HG03060 (cell line): ENCODE data around the gene TNIK.
A peak's percentile ranks its signal among the peaks of the same experiment; 100 is the strongest.
"Not testable (repeated sequence)": the region's sequence is repeated elsewhere in the genome, so short reads cannot be mapped to it uniquely, and the experiment has no call there.

Source experiments
- ATAC-seq: cut with Tn5 transposase; IDR thresholded peaks from one replicate; pipeline ENCODE4 v1.9.1; 2021; ENCODE audit warnings: low read depth, moderate number of reproducible peaks; ENCODE audit not compliant: unreplicated experiment

Gene TNIK

DNA sequence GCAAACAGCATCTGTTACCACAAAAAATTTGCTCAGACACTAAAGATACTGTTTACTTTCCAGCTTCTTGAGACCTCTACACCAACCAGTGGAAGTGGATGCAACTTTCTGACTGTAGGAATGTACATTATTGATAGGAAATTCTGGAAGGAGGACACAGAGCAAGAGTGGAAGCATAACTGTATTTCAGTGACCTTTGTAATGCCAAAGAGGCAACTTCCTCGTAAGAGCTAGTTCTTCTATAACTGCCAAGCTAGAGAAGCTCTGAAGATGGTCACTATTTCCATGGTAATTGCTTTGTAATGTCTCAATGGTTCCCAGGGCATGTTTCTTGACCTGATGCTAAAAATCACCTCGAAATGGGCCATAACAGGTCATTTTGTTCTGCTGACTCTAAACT, 337.3 kb downstream of the TNIK start:
- ATAC-seq = no peak

DNA sequence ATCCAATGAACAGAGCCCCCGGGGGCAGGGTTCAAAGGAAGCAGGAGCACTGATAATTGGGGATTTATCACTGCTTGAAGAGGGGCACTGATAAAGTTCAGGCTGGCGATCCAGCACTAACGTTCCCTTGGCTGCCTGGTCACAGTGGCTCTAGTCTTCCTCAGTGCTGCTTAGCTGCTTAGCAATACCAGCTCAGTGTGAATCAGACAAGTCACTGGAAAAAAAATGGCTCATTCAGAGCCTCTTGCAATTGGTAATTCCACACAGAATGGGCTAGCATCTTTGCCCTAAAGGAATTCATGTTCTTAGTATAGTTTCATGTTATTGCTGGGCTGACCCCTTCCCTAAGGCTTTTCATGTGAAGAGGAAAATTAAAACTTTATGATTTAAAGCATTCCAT, 338.0 kb downstream of the TNIK start:
- ATAC-seq = no peak

DNA sequence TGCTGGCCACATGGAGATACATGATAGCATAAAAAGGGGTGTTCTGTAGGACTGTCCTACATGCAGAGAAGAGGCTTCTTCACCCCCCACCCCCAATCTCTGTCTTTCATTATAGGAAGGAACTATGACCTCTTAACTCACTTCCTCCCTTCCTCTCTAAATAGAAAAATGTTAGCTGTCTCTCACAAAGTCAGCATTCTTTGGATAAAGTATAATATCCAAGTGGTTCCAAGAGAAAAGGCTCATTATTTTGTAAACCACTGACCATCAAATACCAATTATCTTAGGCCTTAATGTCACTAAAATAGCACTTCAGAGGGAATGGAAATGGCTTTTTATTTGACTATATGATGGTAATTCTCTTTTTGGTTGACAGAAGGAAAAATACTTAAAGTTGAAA, 338.4 kb downstream of the TNIK start:
- ATAC-seq = no peak

DNA sequence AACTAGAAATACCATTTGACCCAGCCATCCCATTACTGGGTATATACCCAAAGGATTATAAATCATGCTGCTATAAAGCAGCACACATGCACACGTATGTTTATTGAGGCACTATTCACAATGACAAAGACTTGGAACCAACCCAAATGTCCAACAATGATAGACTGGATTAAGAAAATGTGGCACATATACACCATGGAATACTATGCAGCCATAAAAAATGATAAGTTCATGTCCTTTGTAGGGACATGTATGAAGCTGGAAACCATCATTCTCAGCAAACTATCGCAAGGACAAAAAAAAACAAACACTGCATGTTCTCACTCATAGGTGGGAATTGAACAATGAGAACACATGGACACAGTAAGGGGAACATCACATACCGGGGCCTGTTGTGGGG, 340.8 kb downstream of the TNIK start:
- not testable (repeated sequence) for ATAC-seq

DNA sequence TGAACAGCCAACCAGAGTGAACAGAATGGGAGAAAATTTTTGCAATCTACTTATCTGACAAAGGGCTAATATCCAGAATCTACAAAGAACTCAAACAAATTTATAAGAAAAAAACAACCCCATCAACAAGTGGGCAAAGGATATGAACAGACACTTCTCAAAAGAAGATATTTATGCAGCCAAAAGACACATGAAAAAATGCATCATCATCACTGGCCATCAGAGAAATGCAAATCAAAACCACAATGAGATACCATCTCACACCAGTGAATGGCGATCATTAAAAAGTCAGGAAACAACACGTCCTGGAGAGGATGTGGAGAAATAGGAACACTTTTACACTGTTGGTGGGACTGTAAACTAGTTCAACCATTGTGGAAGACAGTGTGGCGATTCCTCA, 341.2 kb downstream of the TNIK start:
- not testable (repeated sequence) for ATAC-seq

DNA sequence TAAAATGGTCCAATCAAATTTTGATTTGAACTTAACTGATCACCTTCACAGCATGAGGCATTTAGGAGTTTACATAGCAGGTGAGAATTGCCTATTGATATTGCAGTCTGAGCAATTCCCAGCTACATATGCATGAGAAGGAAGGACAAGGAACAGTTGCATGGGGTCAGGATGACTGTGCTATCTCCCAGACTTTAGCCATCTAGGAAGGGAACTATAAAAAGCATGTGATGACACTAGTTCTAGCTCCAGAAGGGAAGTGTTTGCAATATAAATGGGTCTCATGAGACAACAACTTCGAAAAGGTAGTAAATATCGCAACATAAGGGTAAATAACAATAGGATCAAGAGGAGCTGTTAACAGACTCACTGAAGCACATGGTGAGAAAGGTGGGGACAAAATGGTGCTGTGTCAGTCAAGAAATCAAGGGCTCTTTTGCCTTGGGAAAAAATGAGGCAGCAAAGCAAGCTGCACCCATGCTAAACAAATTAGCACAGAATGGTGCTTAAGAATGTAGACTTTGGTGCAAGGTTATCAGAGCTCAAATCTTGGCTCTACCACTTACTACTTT, 343.3 kb downstream of the TNIK start:
- ATAC-seq = no peak

DNA sequence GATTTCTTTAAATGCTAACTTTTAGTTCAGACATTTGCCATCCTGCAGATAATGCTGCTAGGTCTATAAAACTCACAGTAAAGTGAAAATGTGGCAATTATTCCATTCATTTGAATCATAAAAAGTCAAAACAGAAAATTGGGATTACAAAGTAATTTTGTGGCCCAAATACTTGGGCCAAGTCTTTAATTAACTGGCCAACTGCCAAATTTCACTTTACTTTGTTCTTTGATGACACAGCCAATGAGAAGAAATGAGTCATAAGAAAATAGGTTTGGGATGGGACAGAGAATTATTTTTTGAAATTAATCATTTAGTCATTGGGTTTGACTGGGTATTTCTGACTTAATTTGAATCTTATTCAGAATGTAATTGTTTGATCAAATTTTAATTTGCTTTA, 343.8 kb downstream of the TNIK start:
- no peak for ATAC-seq

DNA sequence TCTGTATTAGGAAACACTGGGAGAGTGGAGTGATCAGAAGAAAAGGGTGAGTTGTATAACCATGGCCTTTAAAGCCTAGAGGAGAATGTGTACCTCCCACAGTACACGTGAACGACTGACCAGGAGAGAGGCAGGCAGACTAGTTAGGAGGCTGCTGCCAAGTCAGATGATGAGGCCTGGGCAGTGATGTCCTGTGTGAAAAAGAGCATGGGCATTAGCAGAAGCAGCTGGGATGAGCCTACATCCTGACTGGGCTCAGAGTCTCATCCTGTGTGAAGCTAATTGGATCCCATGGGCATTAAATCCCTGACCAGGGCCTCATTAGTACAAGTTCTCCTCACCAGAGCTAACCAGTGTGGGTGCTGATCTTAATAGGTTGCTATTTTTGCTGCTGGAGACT, 344.5 kb downstream of the TNIK start:
- ATAC-seq = no peak

DNA sequence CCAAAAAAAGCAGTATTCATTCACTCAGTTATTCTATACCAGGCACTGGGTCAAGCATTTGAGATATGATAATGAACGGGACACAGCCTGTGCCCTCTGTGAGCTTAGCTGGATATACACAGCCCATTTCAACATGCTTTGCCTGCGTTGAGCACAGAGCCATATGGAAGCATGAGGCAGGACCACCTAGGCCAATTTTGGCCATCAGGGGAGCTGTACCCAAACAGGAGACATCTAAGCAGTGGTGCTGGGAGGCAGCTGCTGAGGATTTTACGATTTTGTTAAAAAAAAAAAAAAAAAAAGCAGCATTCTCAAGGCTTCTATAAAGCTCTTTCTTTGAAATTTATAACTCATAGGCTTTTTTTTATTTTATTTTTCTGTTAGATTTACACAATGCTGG, 346.5 kb downstream of the TNIK start:
- no peak for ATAC-seq

DNA sequence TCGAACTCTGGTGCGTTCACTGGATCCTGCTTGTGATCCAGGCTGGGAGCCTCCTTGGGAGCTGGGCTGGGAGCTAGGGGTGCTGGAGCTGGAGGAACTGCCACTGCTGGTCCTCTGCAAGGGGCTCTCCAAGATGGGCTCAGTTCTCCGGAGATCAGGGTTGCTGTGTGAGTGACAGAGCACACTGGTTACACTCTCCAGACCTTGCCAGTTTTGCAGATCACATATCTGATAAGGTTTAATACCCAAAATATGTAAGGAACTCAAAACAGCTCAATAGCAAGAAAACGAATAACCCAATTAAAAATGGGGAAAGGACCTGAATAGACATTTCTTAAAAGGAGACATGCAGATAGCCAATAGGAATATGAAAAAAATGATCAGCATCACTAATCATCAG, 349.5 kb downstream of the TNIK start:
- no peak for ATAC-seq

DNA sequence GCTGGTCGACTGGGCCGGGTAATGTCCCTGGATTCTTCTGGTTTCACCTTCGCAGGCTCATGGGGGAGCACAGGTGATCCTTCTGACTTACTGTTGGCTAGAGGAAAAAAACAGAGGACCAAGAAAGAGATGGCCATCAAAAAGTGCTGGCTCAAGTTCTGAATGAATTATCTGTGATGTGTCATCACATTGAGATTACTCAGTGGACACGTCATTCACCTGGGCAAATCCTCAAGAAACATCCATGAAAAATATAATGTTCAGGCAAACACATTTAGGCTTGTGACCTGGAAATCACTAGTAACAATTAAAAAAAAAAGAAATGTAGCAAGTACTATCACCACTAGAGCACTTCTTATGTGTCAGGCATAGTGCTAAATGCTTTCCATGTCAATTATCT, 352.1 kb downstream of the TNIK start:
- no peak for ATAC-seq

DNA sequence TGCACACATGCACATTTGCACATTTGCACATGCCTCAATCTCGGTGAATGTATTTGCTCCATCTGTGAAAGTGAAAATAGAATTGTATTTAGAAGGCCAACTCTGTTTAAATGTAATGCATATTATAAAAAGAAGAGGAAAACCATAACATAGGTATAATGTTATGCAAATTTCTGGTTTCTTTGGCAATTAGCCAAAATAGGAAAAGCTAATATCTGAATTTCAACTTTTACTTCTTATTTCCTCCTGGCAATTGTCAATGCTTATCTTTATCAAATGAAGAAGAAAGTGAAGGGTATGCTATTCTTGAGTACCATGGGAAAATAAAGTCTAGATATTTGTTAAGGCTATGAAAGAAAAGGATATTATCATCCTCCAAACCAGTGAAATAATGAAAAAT, 357.0 kb downstream of the TNIK start:
- no peak for ATAC-seq

DNA sequence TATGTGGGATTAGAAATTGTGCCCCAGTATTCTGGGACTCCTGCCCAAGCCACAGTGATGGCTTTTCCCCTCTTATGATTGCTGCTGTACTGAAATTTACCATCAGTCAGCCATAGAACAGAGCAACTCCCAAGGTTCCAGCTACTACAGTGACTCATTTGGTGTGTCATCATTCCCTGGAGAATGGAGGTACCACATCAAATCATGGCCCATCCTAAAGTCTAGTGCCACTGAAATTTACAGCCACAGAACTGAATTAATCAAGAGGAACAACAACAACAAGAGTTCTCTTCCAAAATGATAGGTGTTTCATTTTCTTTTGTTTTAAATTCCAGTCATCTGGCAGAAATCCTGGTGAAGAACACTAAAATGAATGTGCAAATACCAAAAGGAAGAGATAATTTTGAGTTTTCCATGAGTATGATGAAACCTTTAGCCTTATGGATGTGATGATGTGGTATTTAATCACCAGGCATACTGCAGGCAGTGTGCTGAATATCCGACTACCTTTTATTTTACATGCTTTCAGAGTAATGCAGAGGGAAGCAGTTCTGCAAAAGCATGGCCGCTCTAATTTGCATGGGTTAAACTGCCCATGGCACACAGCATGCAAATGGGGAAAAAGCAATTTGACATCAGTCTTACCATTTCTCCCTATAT, 358.1 kb downstream of the TNIK start:
- ATAC-seq = no peak

DNA sequence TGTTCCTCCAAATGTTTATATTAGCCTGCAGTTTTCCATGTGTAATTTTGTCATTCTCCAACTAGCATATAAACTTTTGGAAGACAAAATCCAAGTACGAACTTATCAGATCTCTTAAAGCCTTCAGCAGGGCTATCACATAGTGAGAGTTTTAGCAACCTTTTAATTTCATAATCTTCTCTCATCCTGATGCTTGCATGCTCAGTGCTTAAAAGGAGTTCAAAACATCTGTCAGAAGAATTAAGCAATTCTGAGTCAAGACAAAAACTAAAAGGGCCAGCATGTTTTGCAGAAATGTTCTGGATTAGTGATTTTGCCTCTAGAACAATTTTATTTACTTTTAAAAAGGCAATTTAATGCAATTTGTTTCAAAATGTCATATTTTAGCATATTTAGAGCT, 360.3 kb downstream of the TNIK start:
- no peak for ATAC-seq

DNA sequence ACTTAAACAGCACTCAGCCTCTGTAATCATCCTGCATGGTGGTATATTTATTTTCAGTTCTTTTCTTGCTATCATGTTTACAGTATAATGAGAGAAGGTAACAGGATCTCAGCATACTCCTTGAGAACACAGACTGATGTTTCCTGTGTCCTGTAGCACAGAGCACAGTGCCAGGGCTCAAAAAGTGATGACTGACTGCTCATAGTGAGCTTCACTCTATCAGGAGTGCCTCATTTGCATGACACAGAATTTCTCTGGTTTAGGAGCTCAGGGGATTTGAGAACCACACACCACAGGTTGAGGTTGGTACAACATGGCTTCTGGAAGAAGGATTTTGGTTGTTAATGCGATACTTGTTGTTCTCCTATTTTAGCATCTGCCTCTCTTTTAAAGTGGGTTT, 365.1 kb downstream of the TNIK start:
- peak; percentile 92 for ATAC-seq

DNA sequence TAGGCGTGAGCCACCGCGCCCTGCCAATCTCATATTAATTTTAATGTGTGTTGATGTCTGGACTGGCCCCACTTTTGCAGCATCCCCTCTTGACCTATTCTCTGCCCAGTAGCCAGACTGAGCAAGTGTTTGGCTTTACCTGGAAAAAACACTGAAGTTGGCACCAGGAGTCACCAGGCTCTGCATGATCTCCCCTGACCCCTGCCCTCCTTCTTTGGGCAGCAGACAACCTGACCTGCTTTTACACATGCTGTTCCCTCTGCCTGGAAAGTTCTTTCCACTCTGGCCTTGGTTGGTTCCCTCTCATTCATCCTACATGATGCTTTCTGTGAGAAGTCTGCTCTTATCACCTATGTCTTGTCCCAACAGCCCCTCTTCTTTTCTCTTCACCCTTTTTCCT, 365.8 kb downstream of the TNIK start:
- no peak for ATAC-seq

DNA sequence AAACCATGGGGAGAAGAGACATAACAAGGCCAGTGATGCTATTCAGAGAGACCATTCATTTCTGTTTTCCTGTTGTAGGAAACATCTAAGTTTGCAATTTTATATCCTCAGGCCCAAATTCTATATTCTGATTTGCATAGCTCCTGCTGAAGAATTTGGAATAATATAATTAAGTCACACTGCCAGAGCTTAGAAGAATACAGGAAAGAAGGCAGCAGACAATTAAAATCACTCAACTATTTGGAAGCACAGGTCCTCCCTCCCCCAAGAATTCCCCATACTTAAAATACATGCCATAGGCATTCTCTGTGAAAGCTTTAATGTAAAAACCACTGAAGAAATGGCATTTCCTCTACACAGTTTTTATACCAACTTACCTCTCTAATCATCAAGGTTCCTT, 366.7 kb downstream of the TNIK start:
- no peak for ATAC-seq

DNA sequence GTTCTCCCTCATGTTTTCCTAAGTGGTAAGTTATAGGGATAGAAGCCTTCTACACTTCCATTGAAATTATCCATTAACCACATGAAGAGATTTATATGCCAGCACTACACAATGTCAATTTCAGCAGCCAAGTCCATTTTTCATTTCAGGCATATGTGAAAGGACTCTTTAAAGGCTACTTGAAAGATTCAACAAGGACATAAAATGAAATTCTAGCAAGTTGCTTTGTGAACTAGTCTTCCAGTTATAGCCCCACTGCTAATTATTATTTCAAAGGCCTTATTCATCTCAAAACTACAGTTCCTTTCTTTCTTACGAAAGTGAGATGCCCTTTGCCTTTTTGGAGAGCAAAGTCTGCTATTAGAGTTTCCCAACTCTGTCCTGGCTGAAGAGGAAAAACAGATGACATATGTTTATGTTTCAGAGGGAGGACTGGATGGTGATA, 367.7 kb downstream of the TNIK start:
- ATAC-seq = no peak

DNA sequence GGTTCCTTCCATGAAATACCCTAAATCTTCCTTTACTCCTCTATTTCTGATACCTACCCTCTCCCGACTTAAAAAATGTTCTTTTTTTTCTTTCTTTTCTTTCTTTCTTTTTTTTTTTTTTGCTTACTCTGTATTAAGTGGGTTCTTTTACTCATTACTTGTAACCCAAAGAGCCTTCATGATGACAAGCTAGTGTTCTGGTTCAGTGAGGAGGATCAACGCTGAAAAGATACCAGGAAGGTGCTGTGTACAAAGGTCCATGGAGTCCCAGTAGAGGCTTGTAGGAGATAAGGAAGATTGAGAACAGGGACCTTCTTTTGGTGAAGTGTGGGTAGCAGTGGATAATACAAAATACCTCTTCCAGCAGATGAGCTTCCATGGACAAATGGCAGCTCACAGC, 369.9 kb downstream of the TNIK start:
- no peak for ATAC-seq

DNA sequence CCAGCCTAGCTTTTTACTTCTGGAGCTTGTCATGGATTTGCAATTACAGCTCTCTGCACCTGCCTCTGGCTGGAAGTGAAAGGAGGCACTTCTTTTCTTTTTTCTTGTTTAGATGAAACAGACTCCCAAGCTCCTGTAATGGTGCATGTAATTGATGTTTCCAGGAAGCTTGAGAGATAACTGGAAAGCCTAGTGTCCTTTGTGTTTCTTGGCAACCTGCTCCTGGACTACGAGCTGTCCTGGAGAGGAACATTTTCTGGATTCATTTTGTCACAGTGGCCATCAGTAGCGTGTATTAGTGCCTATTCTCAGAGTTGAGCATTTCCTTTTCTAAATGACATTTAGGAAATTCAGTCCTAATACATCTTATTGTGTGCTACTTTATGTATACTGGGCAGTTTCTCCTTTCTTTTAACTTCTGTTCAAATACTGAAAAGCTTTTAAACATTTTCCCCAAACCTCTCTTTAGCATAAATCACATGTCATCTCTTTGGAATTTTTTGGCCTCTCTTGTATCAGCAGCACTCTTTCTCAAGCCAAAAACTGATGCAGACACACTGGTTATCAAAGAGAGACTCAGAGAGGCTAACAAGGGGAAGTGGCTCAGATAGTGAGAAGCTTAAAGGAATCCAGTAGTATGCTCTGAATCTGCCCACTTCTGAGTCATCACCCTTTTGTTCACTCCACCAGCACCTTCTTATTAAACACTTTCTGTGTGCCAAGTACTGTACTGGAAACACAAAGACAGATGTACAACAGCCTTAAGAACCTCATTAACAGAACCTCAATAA, 371.0 kb downstream of the TNIK start:
- no peak for ATAC-seq

DNA sequence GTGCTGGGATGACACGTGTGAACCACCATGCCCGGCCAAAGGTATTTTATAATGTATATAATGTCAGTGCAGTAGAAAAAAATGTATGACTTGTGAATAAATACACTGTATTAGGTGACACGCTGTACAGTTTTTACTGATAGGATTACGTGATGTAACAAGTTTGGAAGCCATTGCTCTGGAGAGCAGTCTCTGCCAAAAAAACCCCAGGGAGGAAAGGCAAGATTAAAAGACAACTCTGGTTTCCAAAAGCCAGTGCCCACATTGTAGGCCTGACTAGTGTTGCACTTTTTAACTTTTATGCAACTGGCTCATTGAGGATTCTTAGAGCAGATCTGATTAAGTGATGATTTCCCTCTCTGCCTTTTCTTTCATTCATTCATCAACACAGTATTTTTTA, 371.7 kb downstream of the TNIK start:
- no peak for ATAC-seq

DNA sequence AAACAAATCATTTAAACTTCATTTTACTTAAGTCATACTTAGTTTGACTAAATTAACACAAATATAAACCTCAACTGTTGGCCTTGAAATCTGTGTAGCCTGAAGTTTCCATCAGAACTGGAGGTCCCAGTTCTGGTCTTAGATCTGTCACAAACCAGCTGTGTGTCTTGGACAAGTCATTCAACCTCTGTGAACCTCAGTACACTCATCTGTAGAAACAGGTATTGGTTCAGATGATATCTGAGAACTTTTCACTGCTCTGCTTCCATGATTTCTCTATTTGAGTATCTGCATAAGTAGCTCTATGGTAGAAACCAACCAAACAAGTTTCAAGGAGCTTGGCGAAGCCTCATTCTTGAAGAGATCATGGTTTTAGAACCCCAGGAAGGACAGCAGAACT, 373.3 kb downstream of the TNIK start:
- ATAC-seq = no peak
